MG63 (cell line): ENCODE measurements around the gene DNASE2B. TPM values are rescaled to one million over a fixed set of nuclear protein-coding genes. Genes with fewer than 3 reads are reported as not detected.
A peak's percentile ranks its signal among the peaks of the same experiment; 100 is the strongest.

Experiments
- DNase-seq: peaks from one replicate; pipeline ENCODE4 v3.0.0-alpha.2; 2020
- H3K27me3 ChIP-seq: fragments of 250-450 bp; sonication (Bioruptor Pico); 2 replicates; pipeline ENCODE4 v1.5.1; 2020; ENCODE audit warnings: mild to moderate bottlenecking, moderate library complexity
- H3K36me3 ChIP-seq: fragments of 250-450 bp; sonication (Bioruptor Pico); 2 replicates; pipeline ENCODE4 v1.5.1; 2020; ENCODE audit warnings: mild to moderate bottlenecking, moderate library complexity
- H3K4me3 ChIP-seq: fragments of 250-450 bp; sonication (Bioruptor Pico); 2 replicates; pipeline ENCODE4 v1.5.1; 2020; ENCODE audit warnings: mild to moderate bottlenecking, moderate library complexity
- H3K9me3 ChIP-seq: fragments of 250-450 bp; sonication (Bioruptor Pico); 2 replicates; pipeline ENCODE4 v1.5.1; 2020; ENCODE audit warnings: mild to moderate bottlenecking, moderate library complexity
- total RNA-seq: library from RNA; depleted of rRNA; stranded (reverse); fragments of >200 nt; shearing (Covaris generic); gene quantifications from 2 replicates; pipeline ENCODE4 v1.2.3, GENCODE V29; 2014; ENCODE audit warnings: low replicate concordance

DNASE2B gene
- total RNA-seq, 1 experiment from 2014 or later = not detected

DNA sequence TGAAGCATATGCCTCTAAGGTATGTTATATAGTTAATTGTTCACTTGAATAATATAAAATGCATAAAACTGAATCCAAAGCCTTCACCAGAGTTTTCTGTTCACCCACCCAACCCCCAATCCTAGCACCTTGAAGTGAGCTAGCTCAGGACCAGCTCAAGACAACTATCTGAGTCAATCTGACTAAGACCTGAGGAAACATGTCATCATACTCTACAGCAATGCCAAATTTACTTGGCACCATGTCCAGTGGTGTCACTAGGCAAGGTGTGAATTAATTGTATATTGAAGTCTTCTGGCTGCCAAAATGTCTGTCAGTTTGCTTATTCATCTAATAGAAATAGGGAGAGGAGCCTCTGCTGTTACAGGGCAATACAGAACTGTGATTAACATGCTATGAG, 3.8 kb downstream of the DNASE2B start:
- Histone ChIP-seq H3K4me3 (no peak overlapping the region), H3K27me3 (no peaks in the 10 kb centered on the region), H3K36me3 (no peaks in the 10 kb centered on the region), H3K9me3 (no peaks in the 10 kb centered on the region)
- DNase-seq = peak; percentile 22

GRCh38 chr1:84402501-84402900, 4.2 kb downstream of the DNASE2B start:
- H3K27me3 ChIP-seq = no peaks in the 10 kb centered on the region
- no peaks in the 10 kb centered on the region for H3K9me3 ChIP-seq
- no peak for DNase-seq
- H3K4me3 ChIP-seq = no peak overlapping the region
- no peaks in the 10 kb centered on the region for H3K36me3 ChIP-seq

- no peak for DNase-seq
- H3K9me3 ChIP-seq = no peaks in the 10 kb centered on the region
- H3K27me3 ChIP-seq = no peaks in the 10 kb centered on the region
- H3K4me3 ChIP-seq = no peak overlapping the region
- no peaks in the 10 kb centered on the region for H3K36me3 ChIP-seq
Measured at GRCh38 chr1:84403347-84403746, 5.1 kb downstream of the DNASE2B start.

DNA sequence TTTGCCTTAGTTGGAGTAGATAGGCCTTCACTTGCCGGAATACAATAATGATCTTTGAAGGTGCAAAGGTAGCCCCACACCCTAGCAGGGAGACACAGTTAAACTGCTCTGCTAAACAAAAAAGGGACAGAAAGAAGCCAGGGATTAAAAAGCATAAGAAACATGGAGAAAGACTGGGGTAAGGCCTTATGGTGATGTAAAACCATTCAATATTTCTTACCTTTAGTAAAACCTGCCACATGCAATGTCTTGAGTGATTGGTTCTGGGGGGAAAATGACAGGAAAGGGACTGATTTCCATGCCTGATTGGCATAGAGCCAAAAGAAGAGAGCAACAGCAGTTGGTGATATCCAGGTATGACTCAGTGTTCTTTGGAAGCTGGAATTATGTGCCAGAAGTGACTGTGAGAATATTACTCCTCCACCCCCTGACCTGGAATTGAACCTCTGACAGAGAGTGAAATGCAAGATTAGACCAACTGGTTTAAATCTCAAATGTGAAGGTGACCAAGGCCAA, 8.1 kb downstream of the DNASE2B start:
- H3K27me3 ChIP-seq = no peaks in the 10 kb centered on the region
- no peak overlapping the region for H3K4me3 ChIP-seq
- no peaks in the 10 kb centered on the region for H3K36me3 ChIP-seq
- no peaks in the 10 kb centered on the region for H3K9me3 ChIP-seq
- no peak for DNase-seq

- Histone ChIP-seq H3K36me3 (no peaks in the 10 kb centered on the region), H3K4me3 (no peak overlapping the region), H3K9me3 (no peaks in the 10 kb centered on the region; the same call in 1 of the 2 replicates), H3K27me3 (no peaks in the 10 kb centered on the region)
- no peak for DNase-seq
Measured at GRCh38 chr1:84407524-84407923, 9.2 kb downstream of the DNASE2B start.

DNA sequence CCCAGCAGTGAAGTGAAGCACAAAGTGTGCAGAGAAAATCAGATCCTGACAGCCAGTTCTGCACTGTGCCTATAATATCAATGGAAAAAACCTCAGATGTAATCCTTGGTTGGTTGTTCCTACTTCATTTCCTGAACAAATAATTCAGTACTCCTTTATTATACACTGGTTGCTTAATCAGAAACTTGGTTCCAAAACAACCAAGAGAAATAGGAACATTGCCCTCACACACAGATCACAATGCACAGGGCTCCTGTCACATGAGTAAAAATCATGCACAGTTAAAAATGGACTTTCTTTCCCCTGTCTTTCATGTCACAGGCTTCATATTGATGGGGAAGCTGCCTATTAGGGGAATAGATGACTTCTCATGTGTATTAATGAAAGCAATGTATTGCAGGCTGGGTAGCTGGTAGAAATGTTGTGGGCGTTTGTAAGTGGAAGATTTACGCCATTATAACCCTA, 9.7 kb downstream of the DNASE2B start:
- no peak for DNase-seq
- Histone ChIP-seq H3K4me3 (no peak overlapping the region), H3K27me3 (no peaks in the 10 kb centered on the region), H3K36me3 (no peaks in the 10 kb centered on the region), H3K9me3 (no peaks in the 10 kb centered on the region; the same call in 1 of the 2 replicates)

DNA sequence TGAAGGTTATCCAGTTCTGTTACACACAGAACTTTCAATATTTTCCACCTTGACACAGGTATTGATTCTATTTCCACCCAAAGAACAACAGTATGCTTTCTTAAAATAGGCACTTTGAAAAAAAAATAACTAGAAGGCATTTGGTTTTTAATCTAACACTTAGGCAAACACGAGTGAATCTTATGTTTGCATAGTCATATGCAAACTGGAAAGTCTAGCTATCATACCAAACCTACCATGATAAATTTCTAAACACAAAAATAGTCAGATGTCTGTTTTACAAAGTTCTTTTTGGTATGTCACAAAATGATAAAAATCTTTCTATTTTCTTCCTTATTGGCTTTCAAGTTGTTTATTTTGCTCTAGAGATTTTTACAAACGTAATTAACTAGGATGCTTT, 11.6 kb downstream of the DNASE2B start:
- H3K27me3 ChIP-seq = no peaks in the 10 kb centered on the region
- no peak overlapping the region for H3K4me3 ChIP-seq
- no peak for DNase-seq
- no peaks in the 10 kb centered on the region for H3K36me3 ChIP-seq
- H3K9me3 ChIP-seq = no peaks in the 10 kb centered on the region; the same call in 1 of the 2 replicates

- Histone ChIP-seq H3K4me3 (no peak overlapping the region), H3K9me3 (no peaks in the 10 kb centered on the region; the same call in 1 of the 2 replicates), H3K36me3 (no peaks in the 10 kb centered on the region), H3K27me3 (no peaks in the 10 kb centered on the region)
- no peak for DNase-seq
Measured at GRCh38 chr1:84410328-84411095, 12.2 kb downstream of the DNASE2B start.

GRCh38 chr1:84412316-84412942, 14.1 kb downstream of the DNASE2B start:
- Histone ChIP-seq H3K4me3 (peak overlapping the region; percentile 20), H3K27me3 (no peaks in the 10 kb centered on the region), H3K36me3 (no peaks in the 10 kb centered on the region), H3K9me3 (no peaks in the 10 kb centered on the region; the same call in 1 of the 2 replicates)
- DNase-seq = peak; percentile 50

DNA sequence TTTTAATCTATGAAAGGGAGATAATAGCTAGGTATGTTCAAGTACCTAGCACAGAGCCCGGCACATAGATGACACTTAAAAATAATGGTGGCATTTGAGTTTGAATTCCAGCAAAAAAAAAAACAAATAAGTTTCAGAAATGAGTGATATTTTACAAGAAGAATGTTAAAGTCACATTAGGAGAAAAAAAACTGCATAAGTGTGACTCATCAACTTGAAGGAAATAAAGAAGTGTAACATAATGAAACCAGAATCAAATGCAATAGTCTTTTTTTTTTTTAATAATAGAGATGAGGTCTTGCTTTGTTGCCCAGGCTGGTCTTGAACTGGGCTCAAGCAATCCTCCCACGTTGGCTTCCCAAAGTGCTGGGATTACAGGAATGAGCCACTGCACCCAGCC, 17.1 kb downstream of the DNASE2B start:
- H3K4me3 ChIP-seq = no peak overlapping the region
- no peaks in the 10 kb centered on the region for H3K36me3 ChIP-seq
- H3K27me3 ChIP-seq = no peaks in the 10 kb centered on the region
- DNase-seq = no peak
- H3K9me3 ChIP-seq = no peaks in the 10 kb centered on the region; the same call in 1 of the 2 replicates

- no peaks in the 10 kb centered on the region for H3K27me3 ChIP-seq
Measured at GRCh38 chr1:84422909-84423308, 24.6 kb downstream of the DNASE2B start.

DNA sequence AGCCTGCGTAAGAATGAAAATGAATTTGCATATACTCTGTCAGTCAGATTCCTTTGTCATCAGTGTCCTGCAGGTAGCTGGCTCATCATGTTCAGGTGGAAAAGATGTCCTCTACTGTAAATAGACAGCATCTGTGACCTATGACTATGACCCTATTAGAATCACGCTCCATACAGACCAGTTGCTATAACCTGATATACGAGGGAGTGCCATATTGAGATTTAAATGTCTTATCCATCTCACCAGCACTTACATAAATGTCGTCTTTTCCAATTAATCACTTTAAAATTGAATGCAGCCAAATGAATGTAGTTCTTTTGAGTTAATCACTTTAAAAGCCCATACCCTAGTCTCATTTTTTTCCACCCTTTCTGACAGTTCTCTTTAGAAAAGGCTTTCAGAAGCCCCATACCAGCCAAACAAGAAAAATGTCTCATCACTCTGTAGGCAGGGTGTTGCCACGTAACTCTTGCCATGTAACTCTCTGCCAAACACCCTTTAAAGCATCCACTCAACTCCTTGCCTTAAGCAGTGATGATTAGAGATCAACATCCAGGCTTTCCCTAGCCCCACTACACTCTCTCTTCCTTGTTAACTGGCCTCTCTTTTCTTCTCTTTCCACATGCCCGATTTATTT, 26.3 kb downstream of the DNASE2B start:
- Histone ChIP-seq H3K9me3 (no peaks in the 10 kb centered on the region), H3K36me3 (no peaks in the 10 kb centered on the region), H3K4me3 (no peak overlapping the region), H3K27me3 (no peaks in the 10 kb centered on the region)
- DNase-seq = no peak

More at GRCh38 chr1:84422909-84423308, 24.6 kb downstream of the DNASE2B start:
- DNase-seq = no peak
- no peaks in the 10 kb centered on the region for H3K36me3 ChIP-seq
- H3K4me3 ChIP-seq = no peak overlapping the region
- H3K9me3 ChIP-seq = no peaks in the 10 kb centered on the region

GRCh38 chr1:84425150-84425896, 27.0 kb downstream of the DNASE2B start:
- Histone ChIP-seq H3K36me3 (no peaks in the 10 kb centered on the region), H3K27me3 (no peaks in the 10 kb centered on the region), H3K4me3 (no peak overlapping the region), H3K9me3 (no peaks in the 10 kb centered on the region)
- no peak for DNase-seq

- H3K27me3 ChIP-seq = no peaks in the 10 kb centered on the region
- H3K4me3 ChIP-seq = no peak overlapping the region
- no peaks in the 10 kb centered on the region for H3K9me3 ChIP-seq
- H3K36me3 ChIP-seq = no peaks in the 10 kb centered on the region
- no peak for DNase-seq
Measured at GRCh38 chr1:84426376-84426775, 28.1 kb downstream of the DNASE2B start.

GRCh38 chr1:84427250-84428188, 29.2 kb downstream of the DNASE2B start:
- no peak overlapping the region for H3K4me3 ChIP-seq
- no peak for DNase-seq
- no peaks in the 10 kb centered on the region for H3K36me3 ChIP-seq
- H3K9me3 ChIP-seq = no peaks in the 10 kb centered on the region
- H3K27me3 ChIP-seq = no peaks in the 10 kb centered on the region

- no peaks in the 10 kb centered on the region for H3K9me3 ChIP-seq
- no peaks in the 10 kb centered on the region for H3K27me3 ChIP-seq
- no peak overlapping the region for H3K4me3 ChIP-seq
- no peaks in the 10 kb centered on the region for H3K36me3 ChIP-seq
- DNase-seq = no peak
Measured at GRCh38 chr1:84428235-84428634, 30.0 kb downstream of the DNASE2B start.
